GM23248 (cell line): ENCODE measurements around the gene TDO2. TPM values are rescaled to one million over a fixed set of nuclear protein-coding genes. Genes with fewer than 3 reads are reported as not detected.
A peak's percentile ranks its signal among the peaks of the same experiment; 100 is the strongest.

Experiments used
- DNase-seq: peaks from one replicate; pipeline ENCODE4 v3.0.0-alpha.2; 2015
- H2AFZ ChIP-seq: fragments of 200-600 bp; sonication (generic); 2 replicates; pipeline ENCODE4 v1.6.1; 2016; ENCODE audit warnings: antibody characterized with exemption
- H3F3A ChIP-seq: fragments of 200-600 bp; sonication (generic); 2 replicates; pipeline ENCODE4 v1.6.1; 2016; ENCODE audit warnings: mild to moderate bottlenecking, antibody characterized with exemption, mixed run types; ENCODE audit not compliant: insufficient read depth
- H3K27ac ChIP-seq: fragments of 200-600 bp; sonication (generic); 2 replicates; pipeline ENCODE4 v1.5.1; 2016; ENCODE audit warnings: mild to moderate bottlenecking
- H3K27me3 ChIP-seq: fragments of 200-600 bp; sonication (generic); replicated peaks from 2 replicates; pipeline ENCODE4 v1.6.1; 2016; ENCODE audit warnings: mild to moderate bottlenecking; ENCODE audit not compliant: insufficient read depth
- H3K36me3 ChIP-seq: fragments of 200-600 bp; sonication (generic); 2 replicates; pipeline ENCODE4 v1.6.1; 2016; ENCODE audit warnings: low read depth, mild to moderate bottlenecking
- H3K4me1 ChIP-seq: fragments of 200-600 bp; sonication (generic); 2 replicates; pipeline ENCODE4 v1.6.1; 2016; ENCODE audit warnings: mild to moderate bottlenecking; ENCODE audit not compliant: insufficient read depth
- H3K4me2 ChIP-seq: fragments of 200-600 bp; sonication (generic); one replicate; pipeline ENCODE4 v1.6.1; 2016; ENCODE audit warnings: mild to moderate bottlenecking; ENCODE audit not compliant: unreplicated experiment
- H3K4me3 ChIP-seq: fragments of 200-600 bp; sonication (generic); 2 replicates; pipeline ENCODE4 v1.5.1; 2016; ENCODE audit warnings: mild to moderate bottlenecking
- H3K79me2 ChIP-seq: fragments of 200-600 bp; sonication (generic); 2 replicates; pipeline ENCODE4 v1.6.1; 2016; ENCODE audit warnings: mild to moderate bottlenecking; ENCODE audit not compliant: insufficient read depth
- H3K9ac ChIP-seq: fragments of 200-600 bp; sonication (generic); 2 replicates; pipeline ENCODE4 v1.6.1; 2016; ENCODE audit warnings: mild to moderate bottlenecking
- H3K9me2 ChIP-seq: fragments of 200-600 bp; sonication (generic); 2 replicates; pipeline ENCODE4 v1.6.1; 2016; ENCODE audit warnings: mixed run types, mild to moderate bottlenecking, moderate library complexity; ENCODE audit not compliant: insufficient read depth
- H3K9me3 ChIP-seq: fragments of 200-600 bp; sonication (generic); one replicate; pipeline ENCODE4 v1.6.1; 2017; ENCODE audit warnings: low read depth
- H4K20me1 ChIP-seq: fragments of 200-600 bp; sonication (generic); 2 replicates; pipeline ENCODE4 v1.6.0; 2016; ENCODE audit not compliant: insufficient read depth
- EZH2 ChIP-seq: fragments of 200-600 bp; sonication (generic); IDR thresholded peaks from 2 replicates; pipeline ENCODE4 v1.6.1; 2018; ENCODE audit warnings: antibody characterized with exemption, mild to moderate bottlenecking; ENCODE audit not compliant: insufficient read depth, poor library complexity, severe bottlenecking
- EZH2phosphoT487 ChIP-seq: fragments of 200-600 bp; sonication (generic); IDR thresholded peaks from 2 replicates; pipeline ENCODE4 v1.6.1; 2018; ENCODE audit warnings: antibody characterized with exemption, moderate library complexity, mild to moderate bottlenecking, low read depth; ENCODE audit not compliant: insufficient read depth
- WGBS, 2 experiments: methylation state at CpG; one replicate each; pipeline ENCODE4 v1.1.6; 2015 to 2017; ENCODE audit warnings: low lambda C conversion rate in 2 of 2, low coverage in 1 of 2; ENCODE audit errors: missing lambda C conversion rate in 2 of 2; 5-methylcytosine and 5-hydroxymethylcytosine counted together
- in situ Hi-C: fragments of 300-500 bp; cut with MboI; formaldehyde crosslinking; loops from 2 replicates; pipeline ENCODE4 v1.15.0; 2020
- polyA plus RNA-seq: library from polyadenylated mRNA; unstranded; fragments of >200 nt; fragmentation: Nextera tagmentation; extraction: Ambion mirVana; gene quantifications from 2 replicates; pipeline ENCODE4 v1.2.1, GENCODE V29; 2016
- total RNA-seq: library from RNA; depleted of rRNA; stranded (reverse); fragments of >200 nt; shearing (Covaris generic); gene quantifications from 2 replicates; pipeline ENCODE4 v1.2.3, GENCODE V29; 2014; rRNA removed

TDO2 gene
- total RNA-seq, result 0.25 TPM in 1 of 2 replicates, not detected in the other
- polyA plus RNA-seq, result not detected in 2 replicates

DNA sequence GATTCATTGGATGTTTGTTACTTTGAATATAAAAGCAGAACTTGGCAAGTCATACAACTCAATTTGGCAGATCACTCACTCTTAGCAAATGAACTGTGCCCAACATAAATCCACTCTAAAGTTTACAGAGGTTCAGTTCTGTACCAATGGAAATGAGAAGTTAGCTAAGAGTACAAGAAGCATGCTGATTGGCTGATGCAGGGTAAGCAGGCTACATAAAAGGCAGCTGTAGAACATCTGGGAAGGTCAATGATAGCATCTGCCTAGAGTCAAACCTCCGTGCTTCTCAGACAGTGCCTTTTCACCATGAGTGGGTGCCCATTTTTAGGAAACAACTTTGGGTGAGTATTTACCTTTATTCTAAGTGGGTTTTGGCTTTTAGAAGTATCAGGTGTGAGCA is at the start of gene TDO2:
Gene TDO2, plus strand, starts transcription at position 244 of the 400 bp plus-strand sequence. Its CDS starts 63 bp downstream, at position 307.
- 27 to 40% methylated on average over 1 of the region's 1 CpG for WGBS, 2 experiments

DNA sequence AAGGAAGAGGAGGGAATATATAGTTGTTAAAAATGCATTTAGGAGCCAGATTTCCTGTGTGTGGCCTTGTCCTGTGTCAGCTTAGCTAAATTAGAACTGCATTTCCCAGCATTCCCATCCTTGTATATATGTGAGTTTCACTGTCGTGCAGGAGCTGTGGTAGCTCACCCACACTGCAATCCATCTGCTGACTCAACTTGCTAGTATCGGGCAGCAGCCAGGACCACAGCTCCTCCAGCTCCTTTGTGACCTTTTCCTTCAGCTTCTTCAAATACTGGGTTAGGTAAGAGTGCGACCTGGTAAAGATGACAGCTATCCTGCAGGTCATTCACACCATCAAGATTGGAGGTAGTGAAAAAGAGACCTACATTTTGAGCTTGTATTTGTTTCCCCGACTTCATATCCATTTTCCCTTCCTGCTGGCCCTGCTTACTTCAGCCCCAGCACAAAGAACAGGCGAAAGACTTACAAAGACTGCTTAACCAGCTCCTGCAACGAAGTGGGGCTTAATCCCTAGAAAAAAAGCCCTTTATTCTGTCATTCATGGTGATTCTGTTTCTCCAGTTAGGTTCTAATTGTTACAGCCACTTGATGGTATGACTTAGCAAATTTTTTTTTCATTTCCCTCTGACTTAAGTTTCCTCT is 48.8 kb upstream of the TDO2 start:
- no peaks in the 10 kb centered on the region for H4K20me1 ChIP-seq
- no peaks in the 10 kb centered on the region; the same call in 1 of the 2 replicates for H3K9me2 ChIP-seq
- 22 to 26% methylated on average over 6 of the region's 6 CpGs for WGBS, 2 experiments
- H3F3A ChIP-seq, result no peaks in the 10 kb centered on the region
- peak overlapping the region; percentile 66 for H2AFZ ChIP-seq
- TF ChIP-seq EZH2phosphoT487 (no peak), EZH2 (no peak)
- H3K4me3 ChIP-seq, result peak overlapping the region; percentile 32; the same call in 1 of the 2 replicates
- no peaks in the 10 kb centered on the region for H3K79me2 ChIP-seq
- H3K9ac ChIP-seq, result peak overlapping the region; percentile 42; the same call in 1 of the 2 replicates
- no peaks in the 10 kb centered on the region for H3K27me3 ChIP-seq
- peak overlapping the region; percentile 12; the same call in 1 of the 2 replicates for H3K27ac ChIP-seq
- peak; percentile 65 for DNase-seq
- in situ Hi-C loops, result loop anchor here (25.0 kb wide), 1 partner anchor 92 kb away; the partner anchor contains the start of gene GUCY1B1
- no peaks in the 10 kb centered on the region for H3K4me1 ChIP-seq
- H3K4me2 ChIP-seq, result peak overlapping the region; percentile 41
- H3K9me3 ChIP-seq, result no peaks in the 10 kb centered on the region
- no peaks in the 10 kb centered on the region for H3K36me3 ChIP-seq

More for the DNA sequence above, at the start of gene TDO2:
- Histone ChIP-seq H3K9me3 (no peaks in the 10 kb centered on the region), H3K9ac (no peak within 1 kb of the TSS), H3K36me3 (no peaks in the 10 kb centered on the region), H3K4me2 (no peak within 1 kb of the TSS), H3K79me2 (no peaks in the 10 kb centered on the region), H3K27ac (no peak within 1 kb of the TSS), H3K4me3 (no peak within 1 kb of the TSS), H3K4me1 (peaks cover 15% of the 10 kb centered on the region), H4K20me1 (no peaks in the 10 kb centered on the region), H2AFZ (no peak within 1 kb of the TSS), H3K9me2 (no peaks in the 10 kb centered on the region), H3F3A (no peaks in the 10 kb centered on the region), H3K27me3 (peaks cover 20% of the 10 kb centered on the region)
- DNase-seq, result no peak
- in situ Hi-C loops, result no loop called here
- TF ChIP-seq EZH2phosphoT487 (no peak), EZH2 (no peak)

DNA sequence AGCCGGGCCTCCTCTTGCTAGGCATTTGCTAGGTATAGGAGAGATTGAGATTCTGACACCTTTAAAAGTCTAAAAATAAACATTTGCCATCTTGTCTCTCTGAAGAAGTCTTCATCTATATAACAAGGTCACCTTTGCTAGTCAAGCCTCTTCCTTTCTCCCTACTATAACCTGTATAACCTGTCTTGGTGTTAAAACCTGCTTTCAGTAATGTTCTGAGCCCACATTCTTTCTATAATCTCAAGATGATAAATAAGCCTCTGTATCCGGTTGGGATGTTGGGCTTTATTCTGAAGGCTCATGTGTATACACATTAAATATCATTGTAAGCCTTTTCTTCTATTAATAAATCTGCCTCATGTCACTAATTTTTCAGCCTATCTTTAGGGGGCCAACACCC is 47.6 kb upstream of the TDO2 start:
- H3K36me3 ChIP-seq, result no peaks in the 10 kb centered on the region
- no peaks in the 10 kb centered on the region; the same call in 1 of the 2 replicates for H3K9me2 ChIP-seq
- no peaks in the 10 kb centered on the region for H3K27me3 ChIP-seq
- no peak overlapping the region for H2AFZ ChIP-seq
- H3F3A ChIP-seq, result no peaks in the 10 kb centered on the region
- no peaks in the 10 kb centered on the region for H3K79me2 ChIP-seq
- in situ Hi-C loops, result loop anchor here (25.0 kb wide), 1 partner anchor 94 kb away; the partner anchor contains the start of gene GUCY1B1
- H3K4me3 ChIP-seq, result no peak overlapping the region
- DNase-seq, result no peak
- TF ChIP-seq EZH2phosphoT487, result no peak
- no peak for TF ChIP-seq EZH2
- no peaks in the 10 kb centered on the region for H3K9me3 ChIP-seq
- no peak overlapping the region for H3K4me2 ChIP-seq
- no peaks in the 10 kb centered on the region for H3K4me1 ChIP-seq
- H3K9ac ChIP-seq, result no peak overlapping the region
- WGBS, 2 experiments, result 56 to 60% methylated on average over 2 of the region's 2 CpGs
- no peak overlapping the region for H3K27ac ChIP-seq
- H4K20me1 ChIP-seq, result no peaks in the 10 kb centered on the region

DNA sequence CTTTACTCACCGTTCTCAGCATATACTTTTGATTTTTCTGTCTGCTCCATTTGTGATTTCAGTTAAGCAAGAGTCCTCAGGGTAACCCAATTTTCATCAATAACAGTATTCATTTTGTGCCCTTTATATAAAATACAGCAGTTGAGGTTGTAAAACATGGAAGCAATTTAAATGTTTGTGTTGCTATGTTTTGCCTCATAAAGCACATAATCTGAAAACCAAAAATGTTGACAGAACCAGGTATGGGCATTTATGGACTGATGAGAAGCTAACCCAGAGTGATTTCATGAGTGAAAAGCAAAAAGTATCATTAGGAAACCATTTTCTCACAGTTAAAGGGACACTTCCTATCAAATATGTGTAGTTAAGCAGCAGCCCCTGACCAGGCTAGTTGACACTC is 37.3 kb upstream of the TDO2 start, which contains the start of gene ASIC5:
Gene ASIC5, minus strand, starts transcription at position 101 of the 400 bp plus-strand sequence. Its CDS starts 51 bp downstream, at position 50.
- H3K27ac ChIP-seq, result no peak within 1 kb of the TSS
- H3K27me3 ChIP-seq, result no peaks in the 10 kb centered on the region
- H3K9me2 ChIP-seq, result no peaks in the 10 kb centered on the region
- H3K9me3 ChIP-seq, result no peaks in the 10 kb centered on the region
- H4K20me1 ChIP-seq, result no peaks in the 10 kb centered on the region
- no peak within 1 kb of the TSS for H2AFZ ChIP-seq
- no peak within 1 kb of the TSS for H3K9ac ChIP-seq
- no peaks in the 10 kb centered on the region for H3F3A ChIP-seq
- no peaks in the 10 kb centered on the region for H3K79me2 ChIP-seq
- TF ChIP-seq EZH2, result no peak
- TF ChIP-seq EZH2phosphoT487, result no peak
- DNase-seq, result no peak
- H3K36me3 ChIP-seq, result no peaks in the 10 kb centered on the region
- in situ Hi-C loops, result loop anchor here (25.0 kb wide), 1 partner anchor 104 kb away; the partner anchor contains the start of gene GUCY1B1
- H3K4me3 ChIP-seq, result no peak within 1 kb of the TSS
- no peak within 1 kb of the TSS for H3K4me2 ChIP-seq
- 0 to 2% methylated on average over 1 of the region's 1 CpG for whole genome bisulfite sequencing, 2 experiments
- no peaks in the 10 kb centered on the region for H3K4me1 ChIP-seq
